HepG2 (cell line): ENCODE measurements around the gene DHX32. TPM values are rescaled to one million over a fixed set of nuclear protein-coding genes. Genes with fewer than 3 reads are reported as not detected.

Experiments
- ATAC-seq: fragments of 200-7000 bp; cut with Tn5 transposase; 3 replicates; pipeline ENCODE4 v1.9.1; 2020; ENCODE audit warnings: mild to moderate bottlenecking, moderate library complexity
- BruUV-seq: library from RNA; stranded (reverse); fragments of 400-500 nt; replicated peaks from 2 replicates; lab custom pipeline; 2021; lab: Mats Ljungman, UMichigan
- CTCF ChIA-PET: fragments of 300-600 bp; formaldehyde crosslinking; extraction: SDS; loops from one replicate; lab custom pipeline; 2021; ENCODE audit warnings: low total read pairs, inconsistent platforms, low intra/inter-chr PET ratio; lab: Yijun Ruan, JAX
- POLR2A ChIA-PET: fragments of 350-600 bp; sonication (Branson Sonifier 250); formaldehyde crosslinking; loops from one replicate; lab custom pipeline; 2020; ENCODE audit warnings: antibody characterized with exemption, inconsistent platforms; lab: Yijun Ruan, JAX
- DNase-seq: peaks from one replicate; pipeline ENCODE4 v3.0.0-alpha.2; 2015; ENCODE audit warnings: low spot score
- FAIRE-seq: peaks from 3 replicates; lab custom pipeline; 2011; peaks lifted over from hg19 to GRCh38; lab: Jason Lieb, UNC
- H2AFZ ChIP-seq: one replicate; pipeline ENCODE4 v1.6.1; 2011; ENCODE audit warnings: low read length, inconsistent platforms
- H3K27ac ChIP-seq: fragments of 300-600 bp; 3 replicates; pipeline ENCODE4 v1.8.0; 2011; ENCODE audit warnings: mixed run types, mild to moderate bottlenecking, mixed read lengths, low read length, inconsistent platforms; ENCODE audit not compliant: insufficient read depth; ENCODE audit errors: extremely low read length
- H3K27me3 ChIP-seq, 2 experiments: fragments of 200-600 bp in 1 of 2; 2 replicates in 1 of 2; 3 replicates in 1 of 2; pipeline versions ENCODE4 v1.6.0 to v1.8.0; 2011; ENCODE audit warnings: low read length in 2 of 2, mild to moderate bottlenecking in 2 of 2, moderate library complexity in 2 of 2, inconsistent platforms in 1 of 2; ENCODE audit not compliant: insufficient read depth in 2 of 2, control insufficient read depth in 1 of 2
- H3K36me3 ChIP-seq, 2 experiments: fragments of 200-600 bp in 1 of 2; replicated peaks in 1 of 2; 2 replicates in 1 of 2; 3 replicates in 1 of 2; pipeline versions ENCODE4 v1.5.1 to v1.8.0; 2011; ENCODE audit warnings: low read length in 2 of 2, inconsistent platforms in 1 of 2; ENCODE audit not compliant: insufficient read depth in 2 of 2, control insufficient read depth in 1 of 2
- H3K4me1 ChIP-seq: 2 replicates; pipeline ENCODE4 v1.5.1; 2012; ENCODE audit warnings: low read length, inconsistent platforms; ENCODE audit not compliant: insufficient read depth
- H3K4me2 ChIP-seq: 2 replicates; pipeline ENCODE4 v1.6.0; 2011; ENCODE audit warnings: low read depth, low read length, inconsistent platforms
- H3K4me3 ChIP-seq, 3 experiments: fragments of 200-600 bp in 1 of 3; sonication (generic), shearing (Covaris generic) in 1 of 3; replicated peaks in 1 of 3; 2 replicates each; pipeline ENCODE4 v1.5.1; 2011 to 2016; ENCODE audit warnings: low read length in 3 of 3, inconsistent platforms in 2 of 3, low read depth in 2 of 3, mild to moderate bottlenecking in 2 of 3, control low read depth in 1 of 3, mixed read lengths in 1 of 3; ENCODE audit not compliant: insufficient read depth in 1 of 3
- H3K79me2 ChIP-seq: one replicate; pipeline ENCODE4 v1.6.1; 2011; ENCODE audit warnings: low read length, inconsistent platforms; ENCODE audit not compliant: insufficient read depth
- H3K9ac ChIP-seq: 2 replicates; pipeline ENCODE4 v1.6.0; 2011; ENCODE audit warnings: mild to moderate bottlenecking, low read depth, low read length, inconsistent platforms; ENCODE audit not compliant: insufficient read depth
- H3K9me3 ChIP-seq: 2 replicates; pipeline ENCODE4 v1.5.1; 2012; ENCODE audit warnings: mild to moderate bottlenecking, low read length
- H4K20me1 ChIP-seq: 2 replicates; pipeline ENCODE4 v1.6.0; 2011; ENCODE audit warnings: inconsistent platforms, mild to moderate bottlenecking, low read length, moderate library complexity; ENCODE audit not compliant: insufficient read depth
- ASH2L ChIP-seq: fragments of 300-600, 200-600 bp; sonication (generic); IDR thresholded peaks from 2 replicates; pipeline ENCODE4 v1.7.0; 2017; ENCODE audit warnings: low read depth, mild to moderate bottlenecking, moderate library complexity, mixed read lengths, low read length; ENCODE audit not compliant: insufficient read length
- ATF4 ChIP-seq, 2 experiments: fragments of 450-650 bp in 1 of 2; sonication (generic) in 1 of 2; formaldehyde crosslinking; IDR thresholded peaks; 2 replicates each; pipeline versions ENCODE4 v1.5.0 to v1.8.0; 2020 to 2022; ENCODE audit warnings: mild to moderate bottlenecking in 1 of 2, missing genetic modification reagents in 1 of 2
- IRF2 ChIP-seq: IDR thresholded peaks from 2 replicates; pipeline ENCODE4 v1.6.1; 2018; ENCODE audit warnings: missing genetic modification reagents, missing compliant biosample characterization
- KAT8 ChIP-seq: IDR thresholded peaks from 2 replicates; pipeline ENCODE4 v1.6.1; 2016; ENCODE audit warnings: missing genetic modification reagents, missing compliant biosample characterization
- KLF16 ChIP-seq, 2 experiments: sonication (generic) in 1 of 2; formaldehyde crosslinking in 1 of 2; IDR thresholded peaks; 2 replicates each; pipeline versions ENCODE4 v1.6.1 to v1.8.0; 2016 to 2023; ENCODE audit warnings: missing genetic modification reagents in 2 of 2, missing compliant biosample characterization in 1 of 2
- PTBP1 ChIP-seq: fragments of 200-400 bp; formaldehyde crosslinking; IDR thresholded peaks from 2 replicates; pipeline ENCODE4 v1.6.1; 2018; ENCODE audit warnings: low read length, low read depth; ENCODE audit not compliant: poor library complexity, severe bottlenecking
- ZFYVE20 ChIP-seq: sonication (generic); formaldehyde crosslinking; IDR thresholded peaks from 2 replicates; pipeline ENCODE4 v1.8.0; 2023; ENCODE audit warnings: low read depth, mild to moderate bottlenecking, moderate library complexity, missing genetic modification reagents, borderline replicate concordance
- ZMYM4 ChIP-seq: sonication (generic); formaldehyde crosslinking; IDR thresholded peaks from 2 replicates; pipeline ENCODE4 v1.8.1; 2023; ENCODE audit warnings: mild to moderate bottlenecking, missing genetic modification reagents
- ZNF143 ChIP-seq: sonication (generic); formaldehyde crosslinking; IDR thresholded peaks from 2 replicates; pipeline ENCODE4 v1.4.0; 2020; ENCODE audit warnings: missing genetic modification reagents
- ZNF205 ChIP-seq: IDR thresholded peaks from 2 replicates; pipeline ENCODE4 v1.6.1; 2018; ENCODE audit warnings: missing biosample characterization, missing genetic modification reagents
- ZNF367 ChIP-seq: sonication (generic); formaldehyde crosslinking; IDR thresholded peaks from 2 replicates; pipeline ENCODE4 v1.4.0; 2020; ENCODE audit warnings: missing genetic modification reagents, borderline replicate concordance
- ZNF382 ChIP-seq: sonication (generic); formaldehyde crosslinking; IDR thresholded peaks from 2 replicates; pipeline ENCODE4 v1.5.0; 2020; ENCODE audit warnings: missing genetic modification reagents, mild to moderate bottlenecking, borderline replicate concordance
- ZNF451 ChIP-seq: sonication (generic); formaldehyde crosslinking; IDR thresholded peaks from 2 replicates; pipeline ENCODE4 v1.5.0; 2020; ENCODE audit warnings: mild to moderate bottlenecking, missing genetic modification reagents
- ZNF710 ChIP-seq: sonication (generic); formaldehyde crosslinking; IDR thresholded peaks from 2 replicates; pipeline ENCODE4 v1.5.0; 2020; ENCODE audit warnings: mild to moderate bottlenecking, missing genetic modification reagents, borderline replicate concordance
- WGBS: methylation state at CpG from one replicate; pipeline ENCODE4 v1.1.6; 2017; ENCODE audit warnings: low lambda C conversion rate; 5-methylcytosine and 5-hydroxymethylcytosine counted together
- in situ Hi-C: cut with HindIII; loops from 2 replicates; pipeline ENCODE4 v1.10.0; 2017; ENCODE audit warnings: low pct_unique_long_range_greater_than_20kb; ENCODE audit not compliant: extremely low pct_ligation_motif_present
- intact Hi-C: fragments of 100-400 bp; cut with micrococcal nuclease; formaldehyde crosslinking; loops from one replicate; pipeline ENCODE4 v1.10.0; 2022; ENCODE audit not compliant: unreplicated experiment
- polyA plus RNA-seq, 8 experiments: library from polyadenylated mRNA; depleted of rRNA in 3 of 8; stranded (reverse) in 7 of 8; unstranded in 1 of 8; fragments of >200 nt; fragmentation: Illumina TruSeq in 4 of 8; extraction: Trizol in 4 of 8; gene quantifications; 2 replicates each; pipeline versions ENCODE4 v1.2.1 to v1.2.3, GENCODE V29; 2011 to 2016; ENCODE audit warnings: low read depth in 4 of 8, missing spikeins in 1 of 8, mixed read lengths in 1 of 8; ENCODE audit not compliant: insufficient read depth in 1 of 8
- total RNA-seq, 5 experiments: library from RNA; depleted of rRNA; stranded (reverse); fragments of >200 nt; fragmentation: Illumina TruSeq; extraction: Trizol; gene quantifications; 2 replicates each; pipeline ENCODE4 v1.2.3, GENCODE V29; 2016; ENCODE audit warnings: low read depth in 1 of 5
- TF ChIP-seq, protein P1 (sequence below): IDR thresholded peaks from 2 replicates; pipeline ENCODE4 v1.6.1; 2016
- TF ChIP-seq, protein P2 (sequence below): sonication (generic); formaldehyde crosslinking; IDR thresholded peaks from 2 replicates; pipeline ENCODE4 v1.4.0; 2020; ENCODE audit warnings: mild to moderate bottlenecking, missing genetic modification reagents

DHX32 gene
- total and polyA plus RNA-seq, 2 of the 13 experiments (the other 11 are each of a cell fraction or from before 2014, with no cell fraction given) = 15.5 to 16.5 TPM

DNA sequence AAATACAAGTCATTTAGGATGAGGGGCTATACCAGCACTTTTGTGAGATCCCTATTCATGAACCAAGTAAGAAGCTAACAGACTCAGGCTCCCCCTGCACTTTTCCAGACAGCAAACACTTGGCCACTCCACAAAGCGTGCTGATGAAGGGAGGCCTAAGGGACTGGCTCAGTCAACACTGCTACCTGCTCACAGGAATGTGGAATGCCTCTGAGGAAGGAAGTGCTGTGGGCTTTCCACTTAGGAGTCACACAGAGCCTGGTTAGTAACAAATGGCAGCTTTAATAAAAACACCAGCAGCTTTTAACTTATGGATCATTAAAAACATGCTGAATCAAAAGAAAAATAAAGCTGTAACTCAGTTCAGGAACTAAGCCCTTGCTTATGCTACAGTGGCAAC, 73.0 kb downstream of the DHX32 start (continued):
- TF ChIP-seq ZNF367 (CRISPR knock-in tag) = no peak

- ATAC-seq = no peak
- H3K9me3 ChIP-seq = no peaks in the 10 kb centered on the region
- H3K4me2 ChIP-seq = no peak overlapping the region
- peaks cover 21% of the 10 kb centered on the region for H3K4me1 ChIP-seq
- no peaks in the 10 kb centered on the region for H3K79me2 ChIP-seq
- H3K4me3 ChIP-seq = no peak overlapping the region
- FAIRE-seq = no peak
- DNase-seq = no peak
- H2AFZ ChIP-seq = no peak overlapping the region
- H4K20me1 ChIP-seq = no peaks in the 10 kb centered on the region
- H3K27ac ChIP-seq = no peak overlapping the region
- POLR2A ChIA-PET = no interaction called here
- intact Hi-C loops (no loop called here), in situ Hi-C loops (no loop called here)
- BruUV-seq = no TSS peak
- TF ChIP-seq ZNF451 (CRISPR knock-in tag) (no peak), ZMYM4 (CRISPR knock-in tag) (no peak), KAT8 (CRISPR knock-in tag) (no peak), ASH2L (no peak), ZNF143 (CRISPR knock-in tag) (no peak), ZNF205 (CRISPR knock-in tag) (no peak), KLF16 (CRISPR knock-in tag; IDR thresholded peaks at IDR 0.05) (no peak), PTBP1 (no peak), ZFYVE20 (no peak), ATF4 (CRISPR knock-in tag; IDR thresholded peaks at IDR 0.05) (no peak), ZNF382 (CRISPR knock-in tag) (no peak), ZNF710 (CRISPR knock-in tag) (no peak), IRF2 (no peak)
- TF ChIP-seq, protein P1, sequence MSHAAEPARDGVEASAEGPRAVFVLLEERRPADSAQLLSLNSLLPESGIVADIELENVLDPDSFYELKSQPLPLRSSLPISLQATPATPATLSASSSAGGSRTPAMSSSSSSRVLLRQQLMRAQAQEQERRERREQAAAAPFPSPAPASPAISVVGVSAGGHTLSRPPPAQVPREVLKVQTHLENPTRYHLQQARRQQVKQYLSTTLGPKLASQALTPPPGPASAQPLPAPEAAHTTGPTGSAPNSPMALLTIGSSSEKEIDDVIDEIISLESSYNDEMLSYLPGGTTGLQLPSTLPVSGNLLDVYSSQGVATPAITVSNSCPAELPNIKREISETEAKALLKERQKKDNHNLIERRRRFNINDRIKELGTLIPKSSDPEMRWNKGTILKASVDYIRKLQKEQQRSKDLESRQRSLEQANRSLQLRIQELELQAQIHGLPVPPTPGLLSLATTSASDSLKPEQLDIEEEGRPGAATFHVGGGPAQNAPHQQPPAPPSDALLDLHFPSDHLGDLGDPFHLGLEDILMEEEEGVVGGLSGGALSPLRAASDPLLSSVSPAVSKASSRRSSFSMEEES = no peak
- TF ChIP-seq, protein P2, sequence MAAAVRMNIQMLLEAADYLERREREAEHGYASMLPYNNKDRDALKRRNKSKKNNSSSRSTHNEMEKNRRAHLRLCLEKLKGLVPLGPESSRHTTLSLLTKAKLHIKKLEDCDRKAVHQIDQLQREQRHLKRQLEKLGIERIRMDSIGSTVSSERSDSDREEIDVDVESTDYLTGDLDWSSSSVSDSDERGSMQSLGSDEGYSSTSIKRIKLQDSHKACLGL (CRISPR knock-in tag) = no peak
- TF ChIP-seq, all 625 proteins: peak for 0
- Histone ChIP-seq H3K36me3 (peaks cover 7 to 15% of the 10 kb centered on the region in 2 experiments), H3K9ac (no peak overlapping the region), H3K27me3 (no peaks in the 10 kb centered on the region)
- CTCF ChIA-PET = no interaction called here
- 97% methylated on average over 7 of the region's 7 CpGs for WGBS
These were observed 78.4 kb downstream of the DHX32 start for GRCh38 chr10:125802739-125803138.
